Measurements from ENCODE around the gene B4GALNT4. TPM values are rescaled to one million over a fixed set of nuclear protein-coding genes. Genes with fewer than 3 reads are reported as not detected.

The B4GALNT4 gene
- total and polyA plus RNA-seq, 2 of the 13 experiments (the other 11 are each of a cell fraction or from before 2014, with no cell fraction given): 30.5 to 50.1 TPM

GRCh38 chr11:396948-397548 lies 27.7 kb downstream of the B4GALNT4 start (continued):
- TF ChIP-seq, protein P1, sequence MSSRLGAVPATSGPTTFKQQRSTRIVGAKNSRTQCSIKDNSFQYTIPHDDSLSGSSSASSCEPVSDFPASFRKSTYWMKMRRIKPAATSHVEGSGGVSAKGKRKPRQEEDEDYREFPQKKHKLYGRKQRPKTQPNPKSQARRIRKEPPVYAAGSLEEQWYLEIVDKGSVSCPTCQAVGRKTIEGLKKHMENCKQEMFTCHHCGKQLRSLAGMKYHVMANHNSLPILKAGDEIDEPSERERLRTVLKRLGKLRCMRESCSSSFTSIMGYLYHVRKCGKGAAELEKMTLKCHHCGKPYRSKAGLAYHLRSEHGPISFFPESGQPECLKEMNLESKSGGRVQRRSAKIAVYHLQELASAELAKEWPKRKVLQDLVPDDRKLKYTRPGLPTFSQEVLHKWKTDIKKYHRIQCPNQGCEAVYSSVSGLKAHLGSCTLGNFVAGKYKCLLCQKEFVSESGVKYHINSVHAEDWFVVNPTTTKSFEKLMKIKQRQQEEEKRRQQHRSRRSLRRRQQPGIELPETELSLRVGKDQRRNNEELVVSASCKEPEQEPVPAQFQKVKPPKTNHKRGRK (CRISPR knock-in tag; IDR thresholded peaks at IDR 0.05): no peak
- no peak for TF ChIP-seq SKIL (CRISPR knock-in tag; IDR thresholded peaks at IDR 0.05; ENCODE audit: borderline replicate concordance)
- TF ChIP-seq NR2F1 (CRISPR knock-in tag; IDR thresholded peaks at IDR 0.05): no peak
- no peak for TF ChIP-seq NFATC3 (CRISPR knock-in tag; IDR thresholded peaks at IDR 0.05)
- TF ChIP-seq ZNF441 (CRISPR knock-in tag; IDR thresholded peaks at IDR 0.05; ENCODE audit: borderline replicate concordance): no peak
- TF ChIP-seq ZNF558 (CRISPR knock-in tag; IDR thresholded peaks at IDR 0.05; ENCODE audit: borderline replicate concordance): no peak
- TF ChIP-seq ZNF800 (CRISPR knock-in tag; IDR thresholded peaks at IDR 0.05): peak; percentile 50; the same call in 1 of the 2 replicates
- TF ChIP-seq SIX1 (CRISPR knock-in tag; IDR thresholded peaks at IDR 0.05; ENCODE audit: borderline replicate concordance): no peak
- peak; percentile 72 for TF ChIP-seq HIVEP1 (CRISPR knock-in tag; IDR thresholded peaks at IDR 0.05)
- TF ChIP-seq MED8 (CRISPR knock-in tag; IDR thresholded peaks at IDR 0.05; ENCODE audit: insufficient replicate concordance): no peak
- no peak for TF ChIP-seq ZNF282 (IDR thresholded peaks at IDR 0.05; ENCODE audit: partially characterized antibody)
- TF ChIP-seq KLF9 (CRISPR knock-in tag; IDR thresholded peaks at IDR 0.05; ENCODE audit: low read depth): no peak
- TF ChIP-seq SYNCRIP (IDR thresholded peaks at IDR 0.05; ENCODE audit: insufficient read depth, low read depth, low read length): no peak
- TF ChIP-seq RAD21 (CRISPR knock-in tag; IDR thresholded peaks at IDR 0.05): peak; percentile 90
- no peak for TF ChIP-seq NPAS2 (CRISPR knock-in tag; IDR thresholded peaks at IDR 0.05; ENCODE audit: borderline replicate concordance)
- TF ChIP-seq ZNF720 (CRISPR knock-in tag; IDR thresholded peaks at IDR 0.05): no peak
- TF ChIP-seq DR1 (CRISPR knock-in tag; IDR thresholded peaks at IDR 0.05): peak; percentile 42; the same call in 1 of the 2 replicates
- TF ChIP-seq, protein P2, sequence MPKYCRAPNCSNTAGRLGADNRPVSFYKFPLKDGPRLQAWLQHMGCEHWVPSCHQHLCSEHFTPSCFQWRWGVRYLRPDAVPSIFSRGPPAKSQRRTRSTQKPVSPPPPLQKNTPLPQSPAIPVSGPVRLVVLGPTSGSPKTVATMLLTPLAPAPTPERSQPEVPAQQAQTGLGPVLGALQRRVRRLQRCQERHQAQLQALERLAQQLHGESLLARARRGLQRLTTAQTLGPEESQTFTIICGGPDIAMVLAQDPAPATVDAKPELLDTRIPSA (CRISPR knock-in tag; IDR thresholded peaks at IDR 0.05; ENCODE audit: borderline replicate concordance): no peak
- TF ChIP-seq POLR2A (IDR thresholded peaks at IDR 0.05; ENCODE audit: insufficient read depth in 1 of 2, low read depth in 2 of 2, low read length in 2 of 2): no peak
- no peak for TF ChIP-seq ZNF562 (CRISPR knock-in tag; IDR thresholded peaks at IDR 0.05; ENCODE audit: borderline replicate concordance)
- TF ChIP-seq ZNF484 (CRISPR knock-in tag; IDR thresholded peaks at IDR 0.05; ENCODE audit: borderline replicate concordance, low read depth): no peak
- no peak for TF ChIP-seq SKI (IDR thresholded peaks at IDR 0.05; ENCODE audit: partially characterized antibody)
- TF ChIP-seq ZNF501 (CRISPR knock-in tag; IDR thresholded peaks at IDR 0.05): peak; percentile 84; the same call in 1 of the 2 replicates
- no peak for TF ChIP-seq CBX2 (IDR thresholded peaks at IDR 0.05; ENCODE audit: low read depth, low read length)
- no peak for TF ChIP-seq CBX2 (CRISPR knock-in tag; IDR thresholded peaks at IDR 0.05; ENCODE audit: low read depth)
